Measurements from ENCODE around the gene SLC4A3.
"Not testable (repeated sequence)": the region's sequence is repeated elsewhere in the genome, so short reads cannot be mapped to it uniquely, and the experiment has no call there.

Gene SLC4A3

GRCh38 chr2:219681694-219682300 lies 54.4 kb downstream of the SLC4A3 start:
- DNase-seq (ENCODE audit: extremely low spot score), result no peak
- CTCF ChIA-PET, result interaction anchor here (1.4 kb wide), 1 partner anchor 63 kb away, joined by 3 read pairs; no protein-coding TSS in a partner anchor
- POLR2A ChIA-PET, result no interaction called here
- TF ChIP-seq SUZ12 (IDR thresholded peaks at IDR 0.05) (no peak), SP1 (IDR thresholded peaks at IDR 0.05) (no peak), ZNF384 (IDR thresholded peaks at IDR 0.05) (no peak), TARDBP (IDR thresholded peaks at IDR 0.05) (no peak), L3MBTL2 (conservative IDR thresholded peaks at IDR 0.05) (no peak), PKNOX1 (IDR thresholded peaks at IDR 0.05) (no peak), NFRKB (IDR thresholded peaks at IDR 0.05) (no peak), BHLHE40 (IDR thresholded peaks at IDR 0.05; ENCODE audit: borderline replicate concordance) (no peak)

GRCh38 chr2:219683474-219683873 lies 56.0 kb downstream of the SLC4A3 start:
- CTCF ChIA-PET; POLR2A ChIA-PET; DNase-seq (ENCODE audit: extremely low spot score): not testable (repeated sequence)

- DNase-seq (ENCODE audit: extremely low spot score), result no peak
- TF ChIP-seq CTBP1 (IDR thresholded peaks at IDR 0.05; ENCODE audit: borderline replicate concordance) (no peak), NFRKB (IDR thresholded peaks at IDR 0.05) (no peak), SUZ12 (IDR thresholded peaks at IDR 0.05) (no peak), BHLHE40 (IDR thresholded peaks at IDR 0.05; ENCODE audit: borderline replicate concordance) (no peak), TARDBP (IDR thresholded peaks at IDR 0.05) (no peak), HDGF (IDR thresholded peaks at IDR 0.05; ENCODE audit: borderline replicate concordance) (no peak), LEF1 (IDR thresholded peaks at IDR 0.05; ENCODE audit: borderline replicate concordance) (no peak), FOXM1 (IDR thresholded peaks at IDR 0.05; ENCODE audit: borderline replicate concordance) (no peak), ARNT (IDR thresholded peaks at IDR 0.05) (no peak), FOXA1 (IDR thresholded peaks at IDR 0.05) (no peak), ZNF384 (IDR thresholded peaks at IDR 0.05) (no peak), ELF4 (IDR thresholded peaks at IDR 0.05) (no peak), SP1 (IDR thresholded peaks at IDR 0.05) (no peak), L3MBTL2 (conservative IDR thresholded peaks at IDR 0.05) (no peak), FOXK2 (IDR thresholded peaks at IDR 0.05) (no peak), PKNOX1 (IDR thresholded peaks at IDR 0.05) (no peak)
- ChIA-PET POLR2A (interaction anchor here (0.9 to 1.3 kb wide), 5 partner anchors 11 to 132 kb away, joined by 3 to 5 read pairs (median 4); no protein-coding TSS in a partner anchor), CTCF (interaction anchor here (1.0 kb wide), 1 partner anchor 66 kb away, joined by 3 read pairs; no protein-coding TSS in a partner anchor)
Observed at GRCh38 chr2:219684721-219685689, 57.6 kb downstream of the SLC4A3 start.

- no peak for DNase-seq (ENCODE audit: extremely low spot score)
- ChIA-PET CTCF (interaction anchor here (0.8 kb wide), 1 partner anchor 145 kb away, joined by 5 read pairs; no protein-coding TSS in a partner anchor), POLR2A (no interaction called here)
- TF ChIP-seq HDGF (IDR thresholded peaks at IDR 0.05; ENCODE audit: borderline replicate concordance) (no peak), FOXK2 (IDR thresholded peaks at IDR 0.05) (no peak), SUZ12 (IDR thresholded peaks at IDR 0.05) (no peak), NFRKB (IDR thresholded peaks at IDR 0.05) (no peak), PKNOX1 (IDR thresholded peaks at IDR 0.05) (no peak), L3MBTL2 (conservative IDR thresholded peaks at IDR 0.05) (no peak), ELF4 (IDR thresholded peaks at IDR 0.05) (no peak), FOXA1 (IDR thresholded peaks at IDR 0.05) (no peak), LEF1 (IDR thresholded peaks at IDR 0.05; ENCODE audit: borderline replicate concordance) (no peak), FOXM1 (IDR thresholded peaks at IDR 0.05; ENCODE audit: borderline replicate concordance) (no peak), BHLHE40 (IDR thresholded peaks at IDR 0.05; ENCODE audit: borderline replicate concordance) (no peak), SP1 (IDR thresholded peaks at IDR 0.05) (no peak), ZNF384 (IDR thresholded peaks at IDR 0.05) (no peak)
Observed at GRCh38 chr2:219687272-219687671, 59.8 kb downstream of the SLC4A3 start.

GRCh38 chr2:219687882-219688559 lies 60.6 kb downstream of the SLC4A3 start:
- TF ChIP-seq BHLHE40 (IDR thresholded peaks at IDR 0.05; ENCODE audit: borderline replicate concordance) (no peak), FOXA1 (IDR thresholded peaks at IDR 0.05) (no peak), PKNOX1 (IDR thresholded peaks at IDR 0.05) (no peak), L3MBTL2 (conservative IDR thresholded peaks at IDR 0.05) (no peak), CTBP1 (IDR thresholded peaks at IDR 0.05; ENCODE audit: borderline replicate concordance) (no peak), SUZ12 (IDR thresholded peaks at IDR 0.05) (no peak), FOXM1 (IDR thresholded peaks at IDR 0.05; ENCODE audit: borderline replicate concordance) (no peak), FOXK2 (IDR thresholded peaks at IDR 0.05) (no peak), SP1 (IDR thresholded peaks at IDR 0.05) (no peak), TARDBP (IDR thresholded peaks at IDR 0.05) (no peak), ARNT (IDR thresholded peaks at IDR 0.05) (no peak), ZNF384 (IDR thresholded peaks at IDR 0.05) (no peak), ELF4 (IDR thresholded peaks at IDR 0.05) (no peak)
- POLR2A ChIA-PET, result no interaction called here
- DNase-seq (ENCODE audit: extremely low spot score), result no peak
- CTCF ChIA-PET, result interaction anchor here (0.8 to 3.6 kb wide), 5 partner anchors 15 to 146 kb away, joined by 4 to 14 read pairs (median 13); no protein-coding TSS in a partner anchor

Data from HEK293T (cell line).